ENCODE results near the gene AUTS2. TPM values are rescaled to one million over a fixed set of nuclear protein-coding genes. Genes with fewer than 3 reads are reported as not detected.

The AUTS2 gene
- polyA plus RNA-seq, 1 donor from 2014 or later: 97.3 TPM

GRCh38 chr7:69937097-69937496, 338.8 kb downstream of the AUTS2 start:
- Histone ChIP-seq H3K79me2 (replicated peaks; ENCODE audit: insufficient read depth, low read length) (peaks cover 34% of the 10 kb centered on the region), H3K9me2 (ENCODE audit: insufficient read depth, low read length) (no peaks in the 10 kb centered on the region), H3F3A (ENCODE audit: insufficient read depth, low read length, poor library complexity, severe bottlenecking) (no peaks in the 10 kb centered on the region), H3K9me3 (ENCODE audit: low read length) (no peaks in the 10 kb centered on the region), H3K4me3 (ENCODE audit: low read length) (no peak overlapping the region), H3K9ac (ENCODE audit: low read length) (no peak overlapping the region), H3K36me3 (ENCODE audit: insufficient read depth, low read length) (no peaks in the 10 kb centered on the region), H3K4me2 (ENCODE audit: low read length) (no peak overlapping the region), H2AFZ (ENCODE audit: low read depth, low read length) (no peak overlapping the region), H3K27me3 (ENCODE audit: insufficient read depth, low read depth, low read length) (no peaks in the 10 kb centered on the region), H3K27ac (ENCODE audit: low read length) (no peak overlapping the region), H4K20me1 (ENCODE audit: insufficient read depth) (no peaks in the 10 kb centered on the region)
- no peak for TF ChIP-seq SMC3 (conservative IDR thresholded peaks at IDR 0.05; ENCODE audit: poor library complexity)
- no peak for TF ChIP-seq EZH2 (IDR thresholded peaks at IDR 0.05; ENCODE audit: borderline replicate concordance, insufficient read depth, low read length, poor library complexity, severe bottlenecking)
- TF ChIP-seq CTCF (IDR thresholded peaks at IDR 0.05; ENCODE audit: poor library complexity, severe bottlenecking): no peak
- no peak for TF ChIP-seq RAD21 (conservative IDR thresholded peaks at IDR 0.05)
- TF ChIP-seq MXI1 (conservative IDR thresholded peaks at IDR 0.05; ENCODE audit: poor library complexity, severe bottlenecking): no peak
- TF ChIP-seq REST (IDR thresholded peaks at IDR 0.05; ENCODE audit: borderline replicate concordance): no peak
- no peak for TF ChIP-seq TAF1 (IDR thresholded peaks at IDR 0.05; ENCODE audit: low read depth)
- no peak for TF ChIP-seq EP300 (conservative IDR thresholded peaks at IDR 0.05; ENCODE audit: poor library complexity, severe bottlenecking)
- TF ChIP-seq POLR2AphosphoS5 (IDR thresholded peaks at IDR 0.05): no peak

GRCh38 chr7:69939317-69939716, 341.0 kb downstream of the AUTS2 start:
- Histone ChIP-seq H3K9me2 (ENCODE audit: insufficient read depth, low read length) (no peaks in the 10 kb centered on the region), H3K36me3 (ENCODE audit: insufficient read depth, low read length) (no peaks in the 10 kb centered on the region), H3K9ac (ENCODE audit: low read length) (no peak overlapping the region), H3F3A (ENCODE audit: insufficient read depth, low read length, poor library complexity, severe bottlenecking) (no peaks in the 10 kb centered on the region), H3K9me3 (ENCODE audit: low read length) (no peaks in the 10 kb centered on the region), H3K4me3 (ENCODE audit: low read length) (no peak overlapping the region), H3K79me2 (replicated peaks; ENCODE audit: insufficient read depth, low read length) (peaks cover 26% of the 10 kb centered on the region), H3K4me2 (ENCODE audit: low read length) (no peak overlapping the region), H4K20me1 (ENCODE audit: insufficient read depth) (no peaks in the 10 kb centered on the region), H3K27ac (ENCODE audit: low read length) (no peak overlapping the region), H3K27me3 (ENCODE audit: insufficient read depth, low read depth, low read length) (no peaks in the 10 kb centered on the region), H2AFZ (ENCODE audit: low read depth, low read length) (no peak overlapping the region)
- no peak for TF ChIP-seq MXI1 (conservative IDR thresholded peaks at IDR 0.05; ENCODE audit: poor library complexity, severe bottlenecking)
- no peak for TF ChIP-seq SMC3 (conservative IDR thresholded peaks at IDR 0.05; ENCODE audit: poor library complexity)
